Activated T-cell treated with anti-CD3 and anti-CD28 coated beads, Interleukin-2, amount 50 U/mL, for 1 hour (primary cell): ENCODE measurements around the gene P2RX3.
"Not testable (repeated sequence)": the region's sequence is repeated elsewhere in the genome, so short reads cannot be mapped to it uniquely, and the experiment has no call there.

ENCODE experiments used
- DNase-seq: peaks from one replicate; pipeline ENCODE4 v3.0.0-alpha.2; 2020

Gene P2RX3

DNA sequence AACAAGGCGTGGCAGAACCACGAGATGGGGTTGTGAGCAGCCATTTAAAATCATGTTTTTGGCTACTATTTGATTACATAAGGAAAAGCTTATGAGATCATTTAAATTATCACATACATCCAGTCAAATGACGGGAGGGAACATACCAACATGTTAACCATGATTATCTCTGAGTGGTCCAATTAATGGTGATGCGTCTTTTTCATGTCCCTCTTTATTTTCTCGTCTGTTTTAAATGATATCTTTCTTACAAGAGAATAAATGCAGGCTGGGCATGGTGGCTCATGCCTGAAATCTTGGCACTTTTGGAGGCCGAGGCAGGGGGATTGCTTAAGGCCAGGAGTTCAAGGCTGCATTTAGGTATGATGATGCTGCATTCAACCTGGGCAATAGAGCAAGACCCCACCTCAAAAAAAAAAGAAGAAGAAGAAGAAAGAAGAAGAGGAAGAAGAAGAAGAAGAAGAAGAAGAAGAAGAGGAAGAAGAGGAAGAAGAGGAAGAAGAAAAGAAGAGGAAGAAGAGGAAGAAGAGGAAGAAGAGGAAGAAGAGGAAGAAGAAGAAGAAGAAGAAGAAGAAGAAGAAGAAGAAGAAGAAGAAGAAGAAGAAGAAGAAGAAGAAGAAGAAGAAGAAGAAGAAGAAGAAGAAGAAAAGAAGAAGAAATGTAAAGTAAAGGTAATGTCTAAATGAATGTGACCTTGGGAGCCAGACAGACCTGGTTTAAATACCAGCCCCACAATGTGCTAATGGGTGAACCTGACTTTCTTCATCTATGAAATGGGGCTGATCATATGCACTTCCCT is 65.0 kb downstream of the P2RX3 start:
- not testable (repeated sequence) for DNase-seq

DNA sequence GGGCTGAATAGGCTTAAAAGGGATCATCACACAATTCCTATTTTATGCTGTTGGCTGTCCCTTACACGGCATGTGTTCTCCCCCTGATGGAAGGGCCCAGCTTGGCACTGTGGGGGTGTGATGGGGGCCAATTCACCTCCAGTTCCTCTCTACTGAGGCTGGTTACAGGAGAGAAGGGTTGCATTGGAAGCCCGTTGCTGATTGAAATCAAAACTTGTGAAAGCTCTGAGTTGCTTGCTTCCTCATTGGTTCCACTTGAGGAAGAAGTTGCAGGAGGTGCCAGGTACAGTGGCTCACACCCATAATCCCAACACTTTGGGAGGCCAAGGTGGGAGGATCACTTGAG is 65.6 kb downstream of the P2RX3 start:
- DNase-seq = no peak

DNA sequence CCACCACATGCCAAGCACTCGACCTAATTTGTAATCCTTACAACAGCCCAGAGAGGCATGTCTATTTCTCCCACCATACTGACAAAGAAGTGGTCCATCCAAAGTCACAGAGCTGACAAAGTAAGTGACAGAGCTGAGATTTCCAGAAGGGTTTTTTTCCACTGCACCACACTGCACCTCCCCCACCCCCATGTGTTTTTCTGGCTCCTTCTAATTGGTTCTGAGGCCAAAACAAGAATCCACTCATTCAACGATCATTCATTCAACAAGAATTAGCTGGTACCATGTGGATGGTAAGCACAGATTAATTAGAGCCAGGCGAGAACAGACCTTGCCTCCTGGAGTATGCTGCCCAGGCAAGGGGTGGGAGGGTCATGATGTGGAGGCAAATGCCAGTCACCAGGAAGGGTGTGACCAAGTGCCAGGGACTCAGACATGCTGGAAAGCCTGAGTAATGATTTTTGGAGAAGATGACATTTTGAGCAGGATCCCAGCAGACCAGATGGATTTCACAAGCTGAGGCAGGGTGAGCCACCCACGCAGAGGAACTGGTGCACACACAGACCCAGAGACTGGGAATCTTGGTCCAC is 67.2 kb downstream of the P2RX3 start:
- DNase-seq = no peak

DNA sequence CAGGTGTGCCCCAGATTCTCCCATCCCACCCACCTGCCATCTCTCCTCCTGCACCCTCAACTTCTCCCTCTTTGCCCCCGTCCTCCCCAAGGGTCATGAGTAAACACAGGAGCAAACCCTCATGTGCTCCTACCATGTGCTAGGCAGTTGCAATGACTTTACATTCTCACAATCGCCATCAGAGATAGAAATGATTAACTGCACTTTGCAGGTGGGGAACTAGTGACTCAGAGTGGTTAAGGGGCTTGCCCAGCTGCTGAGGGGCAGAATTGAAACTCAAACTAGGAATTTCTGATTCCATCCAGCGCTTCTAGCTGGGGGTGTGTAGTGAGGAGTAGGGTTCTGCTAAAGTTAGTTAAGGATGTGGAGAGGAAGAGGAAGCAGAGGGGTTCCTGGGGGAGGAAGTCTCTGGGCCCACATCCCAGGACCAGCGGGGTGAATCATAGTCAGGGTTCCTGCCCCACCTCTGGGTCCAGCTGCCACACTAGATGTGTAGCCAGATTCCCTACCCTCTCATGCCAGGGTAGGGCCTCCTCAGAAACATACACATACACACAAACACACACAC is 68.3 kb downstream of the P2RX3 start:
- no peak for DNase-seq

DNA sequence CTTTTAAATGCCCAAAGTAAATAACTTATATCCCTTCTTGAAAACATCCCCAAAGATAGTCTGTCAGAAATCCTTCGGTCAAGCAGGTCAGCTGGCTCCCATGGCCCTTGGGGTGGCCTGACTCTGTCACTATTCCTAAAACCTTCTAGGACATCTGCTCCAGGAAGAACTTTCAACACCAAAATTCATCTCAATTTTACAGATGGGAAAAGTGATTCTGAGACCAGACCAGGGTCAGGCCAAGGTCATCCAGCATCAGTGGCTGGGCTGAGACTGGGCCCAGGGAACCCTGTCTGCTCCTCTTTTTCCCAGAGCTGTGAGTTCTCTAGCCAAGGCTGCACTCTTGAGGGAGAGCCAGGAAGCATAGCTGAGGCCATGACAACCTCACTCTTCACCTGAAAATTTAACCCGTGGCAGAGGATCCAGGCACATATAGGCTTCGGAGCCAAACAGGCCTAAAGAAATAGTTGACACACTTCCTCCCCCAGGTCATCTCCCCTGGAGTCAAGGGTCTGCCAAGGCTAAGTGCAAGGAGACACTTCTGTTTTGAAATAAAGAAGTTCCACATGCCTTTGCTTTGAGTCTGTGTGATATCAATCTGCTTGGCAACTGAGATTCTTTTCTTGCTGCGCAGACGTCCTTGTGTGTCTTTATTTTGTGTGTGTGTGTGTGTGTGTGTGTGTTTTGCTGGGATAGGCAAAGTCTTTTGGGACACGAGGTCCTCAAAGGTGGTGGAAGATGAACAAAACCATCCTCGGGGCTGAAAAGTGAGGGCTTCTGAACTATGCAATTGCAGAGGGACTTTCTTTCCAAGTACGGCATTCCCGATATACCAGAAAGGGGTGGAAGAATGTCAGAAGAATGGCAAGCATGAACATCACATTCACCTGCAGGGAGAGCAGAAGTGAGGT is 69.1 kb downstream of the P2RX3 start:
- DNase-seq = no peak

DNA sequence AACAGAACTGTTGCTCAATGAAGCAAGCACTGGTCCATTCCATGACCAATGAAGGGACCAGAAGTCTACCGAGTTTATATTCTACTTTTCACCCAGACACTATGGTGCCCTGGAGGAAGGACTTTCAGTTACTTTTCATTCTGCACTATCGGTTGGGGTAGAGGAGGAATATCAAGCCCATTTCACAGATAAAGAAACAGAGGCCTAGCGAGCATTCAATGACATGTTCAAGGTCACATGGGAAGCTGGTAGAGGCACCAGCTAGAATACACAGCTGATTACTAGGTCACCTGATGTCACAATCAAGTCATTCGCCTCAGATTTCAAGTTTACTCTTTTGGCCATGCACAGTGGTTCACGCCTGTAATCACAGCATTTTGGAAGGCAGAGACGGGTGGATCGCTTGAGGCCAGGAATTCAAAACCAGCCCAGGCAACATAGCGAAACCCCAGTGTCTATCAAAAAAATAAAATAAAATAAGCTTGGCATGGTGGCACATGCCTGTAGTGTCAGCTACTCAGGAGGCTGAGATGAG is 69.9 kb downstream of the P2RX3 start:
- DNase-seq = no peak

DNA sequence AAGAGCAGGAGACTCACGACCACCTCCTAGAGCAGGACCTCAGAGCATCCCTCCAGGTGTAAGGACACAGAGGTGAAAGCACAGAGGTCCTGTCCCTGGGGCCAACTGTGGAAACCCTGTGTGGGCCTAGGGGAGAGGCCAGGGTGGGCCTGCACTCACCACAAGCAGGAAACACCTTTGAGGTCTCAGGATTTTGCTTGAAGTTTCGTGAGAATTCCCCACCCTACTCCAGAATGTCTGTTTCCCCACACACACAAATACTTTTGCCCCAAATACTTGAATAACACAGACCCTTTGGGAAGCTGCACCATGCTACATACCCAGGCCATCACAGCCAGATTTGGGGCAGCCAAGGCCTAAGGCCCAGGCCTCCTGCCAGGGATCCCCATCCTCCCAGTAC is 70.6 kb downstream of the P2RX3 start:
- DNase-seq = no peak

DNA sequence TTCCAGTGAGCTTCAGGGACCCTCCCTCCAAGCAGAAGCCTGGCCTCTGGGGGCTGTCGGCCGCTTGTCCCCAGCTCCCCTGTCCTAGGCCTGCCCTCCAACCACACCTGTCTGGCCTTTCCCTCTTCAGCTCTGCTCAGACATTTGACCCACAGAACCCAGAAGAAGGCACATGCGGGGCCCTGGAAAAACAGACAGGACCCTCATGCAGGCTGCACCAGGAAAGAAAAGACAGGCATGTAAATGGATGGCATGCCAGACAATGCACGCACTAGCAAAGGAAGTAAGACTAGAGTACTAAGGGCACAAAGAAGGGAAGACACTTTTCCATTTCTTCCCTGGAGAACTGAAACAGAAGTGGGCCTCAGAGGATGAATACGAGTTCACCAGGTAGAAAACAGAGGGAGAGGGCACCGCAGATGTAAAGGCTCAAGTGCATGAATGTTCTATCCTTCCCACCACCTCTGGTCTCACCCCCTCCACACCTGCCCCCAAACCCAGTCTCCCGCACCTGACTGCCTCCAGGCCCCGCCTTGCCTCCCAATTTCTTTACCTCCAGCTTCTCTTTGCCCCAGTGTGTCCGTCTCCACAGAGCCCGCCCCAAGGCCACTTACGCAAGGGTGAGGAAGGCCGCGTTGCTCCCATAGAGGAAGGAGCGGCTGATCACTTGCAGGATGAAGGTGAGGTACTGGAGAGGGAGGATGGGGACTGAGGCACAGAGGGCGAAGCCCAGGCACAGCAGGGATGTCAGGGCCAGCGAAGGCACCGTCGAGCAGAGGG is 71.4 kb downstream of the P2RX3 start:
- no peak for DNase-seq

DNA sequence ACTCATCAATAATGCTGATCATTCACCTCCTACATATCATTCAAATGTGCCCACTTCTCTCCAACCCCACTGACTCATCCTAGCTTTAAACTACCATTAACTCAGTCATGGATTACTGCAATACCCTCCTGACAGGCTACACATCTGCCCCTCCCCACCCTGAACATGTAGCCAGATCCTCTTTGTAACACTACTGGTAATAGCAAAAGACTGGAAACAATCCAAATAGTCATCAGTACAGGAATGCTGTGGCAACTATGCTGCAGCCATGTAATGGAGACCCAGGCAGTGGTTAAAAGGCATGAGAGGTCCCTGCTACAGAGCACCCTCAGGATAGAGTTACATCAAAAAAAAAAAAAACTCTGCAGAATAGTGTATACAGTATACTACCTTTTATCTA is 72.1 kb downstream of the P2RX3 start:
- no peak for DNase-seq

DNA sequence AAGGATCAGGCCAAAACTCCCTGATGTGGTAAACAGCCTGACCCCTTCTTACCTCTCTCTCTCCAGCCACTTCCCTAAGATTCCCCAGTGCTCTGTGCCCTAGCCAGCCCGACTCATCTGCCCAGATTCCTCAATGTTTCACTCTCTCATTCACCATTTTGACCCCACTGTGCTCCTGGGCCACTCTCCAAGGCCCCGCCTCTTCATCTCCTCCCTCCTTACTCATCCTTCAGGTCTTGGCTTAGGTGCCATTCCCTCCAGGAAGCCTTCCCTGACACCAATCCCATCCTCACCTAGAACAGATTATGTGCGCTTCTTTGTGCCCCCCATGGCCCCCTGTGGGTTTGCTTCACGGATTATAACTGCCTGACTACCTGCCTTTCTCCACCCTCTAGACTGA is 75.5 kb downstream of the P2RX3 start:
- no peak for DNase-seq

DNA sequence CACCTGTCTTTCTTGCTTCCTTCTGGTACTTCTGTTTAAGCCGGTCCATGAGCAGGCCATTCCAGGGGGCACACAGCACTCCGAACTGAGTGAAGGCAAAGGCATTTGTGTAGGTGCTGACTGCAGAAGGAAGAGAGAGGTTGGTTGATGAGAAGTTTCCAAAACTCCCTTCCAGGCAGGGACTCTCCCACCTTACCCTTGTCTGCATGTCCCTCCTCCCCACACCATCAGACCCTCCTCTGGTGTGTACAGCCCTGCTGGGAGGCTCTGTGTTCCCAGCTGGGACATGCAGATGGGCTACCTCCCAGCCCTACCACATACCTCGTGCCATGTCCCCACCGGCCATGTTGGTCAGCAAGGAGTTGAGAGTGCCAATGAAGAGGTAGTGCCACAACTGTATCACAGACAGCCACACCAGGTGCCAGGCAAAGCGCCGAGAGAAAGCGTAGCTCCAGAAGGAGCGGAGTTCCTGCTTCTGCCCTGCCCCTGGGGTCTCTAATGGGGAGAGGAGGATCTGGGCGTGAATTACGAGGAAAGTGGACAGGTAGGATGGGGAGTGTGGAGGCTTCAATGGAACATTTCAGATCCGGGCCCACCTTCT is 76.6 kb downstream of the P2RX3 start:
- DNase-seq = no peak

DNA sequence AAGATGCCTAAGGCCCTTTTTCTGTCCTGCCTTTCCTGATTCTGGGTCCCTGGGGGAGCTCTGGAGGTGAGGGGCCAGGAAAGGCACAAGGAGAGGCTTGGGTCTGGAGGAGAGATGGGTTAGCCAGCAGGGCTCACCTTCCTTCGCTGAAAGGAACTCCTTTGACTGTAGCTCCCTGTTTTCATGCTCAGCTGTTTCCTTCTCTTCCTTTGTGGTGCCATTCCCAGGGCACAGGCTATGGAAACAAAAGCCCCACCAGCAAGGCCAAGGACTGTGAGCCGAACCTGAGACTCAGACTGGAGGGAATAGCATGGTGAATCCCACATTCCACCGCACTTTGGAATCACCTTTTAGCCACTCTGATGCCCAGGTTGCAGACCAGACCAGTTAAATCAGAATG is 78.3 kb downstream of the P2RX3 start:
- no peak for DNase-seq

DNA sequence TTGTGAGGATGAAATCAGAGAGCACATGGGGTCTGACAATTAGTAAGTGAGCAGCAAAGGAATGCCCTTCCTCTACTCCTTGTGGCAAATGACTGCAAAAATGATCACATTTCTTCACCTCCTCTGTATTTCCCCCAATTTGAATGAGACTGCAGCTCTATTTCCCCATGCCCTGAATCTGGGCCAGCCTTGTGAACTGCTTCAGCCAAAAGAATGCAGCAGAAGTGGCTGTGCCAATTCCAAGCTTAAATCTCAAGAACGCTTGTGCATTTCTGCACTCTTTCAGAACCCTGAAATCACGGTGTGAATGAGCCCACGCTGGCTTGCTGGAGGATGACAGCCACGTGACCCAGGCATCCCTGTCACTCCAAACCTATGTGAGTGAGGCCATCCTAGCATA is 78.9 kb downstream of the P2RX3 start:
- DNase-seq = no peak

DNA sequence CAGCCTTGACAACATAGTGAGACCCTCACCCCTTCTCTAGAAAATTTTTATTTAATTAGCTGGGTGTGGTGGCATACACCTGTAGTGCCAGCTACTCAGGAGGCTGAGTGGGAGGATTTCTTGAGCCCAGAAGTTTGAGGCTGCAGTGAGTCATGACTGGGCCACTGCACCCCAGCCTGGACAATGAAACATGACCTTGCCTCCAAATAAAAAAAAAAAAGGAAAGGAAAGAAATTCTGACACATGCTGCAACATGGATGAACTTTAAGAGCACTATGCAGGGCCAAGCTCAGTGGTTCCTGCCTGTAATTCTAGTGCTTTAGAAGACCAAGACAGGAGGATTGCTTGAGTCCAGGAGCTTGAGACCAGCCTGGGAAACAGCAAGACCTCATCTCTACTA is 80.0 kb downstream of the P2RX3 start:
- DNase-seq = no peak

DNA sequence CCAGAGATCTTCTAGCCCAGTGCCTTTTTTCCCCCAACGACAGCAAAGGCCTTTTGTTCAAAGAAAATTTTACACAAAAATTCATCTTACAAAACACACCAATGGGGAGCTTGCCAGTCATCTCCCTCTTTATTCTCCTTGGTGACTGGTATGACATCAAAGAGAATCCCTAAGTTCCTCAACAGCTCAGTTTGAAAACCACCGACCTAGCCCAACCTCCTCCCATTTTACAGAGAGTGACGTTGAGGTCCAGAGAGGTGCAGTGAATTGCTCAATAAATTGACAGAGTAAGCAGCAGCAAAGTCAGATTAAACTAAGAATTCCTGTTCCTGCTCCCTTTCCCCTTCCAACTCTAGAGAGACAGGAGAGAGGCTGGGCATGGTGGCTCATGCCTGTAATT is 81.0 kb downstream of the P2RX3 start:
- no peak for DNase-seq

DNA sequence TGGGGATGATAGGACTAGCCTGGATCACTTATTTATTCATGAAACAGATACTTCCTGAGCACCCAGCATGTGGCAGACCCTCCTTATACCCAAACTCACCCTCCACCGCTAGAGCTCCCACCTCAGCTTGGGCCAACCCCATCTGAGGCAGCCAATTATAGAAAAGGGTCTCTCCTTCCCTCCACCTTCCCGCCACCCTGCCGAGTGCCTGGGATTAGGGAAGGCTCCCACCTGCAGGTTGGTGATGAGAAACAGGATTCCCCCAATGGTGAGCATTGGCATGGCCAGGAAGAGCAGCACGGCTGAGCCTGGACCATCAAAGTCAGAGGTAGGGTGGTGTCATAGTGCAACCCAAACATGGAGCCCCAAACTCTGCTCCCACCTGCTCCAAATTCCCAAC is 82.9 kb downstream of the P2RX3 start:
- DNase-seq = no peak

DNA sequence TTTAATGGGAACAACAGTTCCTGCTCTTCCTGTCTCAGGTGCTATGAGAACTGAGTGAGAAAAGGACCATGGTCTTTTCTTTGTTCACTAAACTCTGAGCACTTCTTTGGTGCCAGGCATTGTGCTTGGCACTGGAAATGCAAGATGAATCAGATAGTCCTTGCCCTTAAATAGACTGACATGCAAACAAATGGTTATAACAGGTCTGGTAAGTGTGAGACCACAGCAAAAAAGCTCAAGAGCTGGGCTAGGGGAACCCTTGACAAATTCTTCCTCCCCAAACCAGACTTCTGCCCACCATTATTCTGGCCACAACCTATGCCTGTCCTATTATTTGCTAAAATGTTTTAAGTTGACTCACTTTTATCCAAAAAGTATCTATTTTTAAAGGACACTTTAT is 83.7 kb downstream of the P2RX3 start:
- DNase-seq = no peak
